Measurements from ENCODE around the gene ZNF12.

DNA sequence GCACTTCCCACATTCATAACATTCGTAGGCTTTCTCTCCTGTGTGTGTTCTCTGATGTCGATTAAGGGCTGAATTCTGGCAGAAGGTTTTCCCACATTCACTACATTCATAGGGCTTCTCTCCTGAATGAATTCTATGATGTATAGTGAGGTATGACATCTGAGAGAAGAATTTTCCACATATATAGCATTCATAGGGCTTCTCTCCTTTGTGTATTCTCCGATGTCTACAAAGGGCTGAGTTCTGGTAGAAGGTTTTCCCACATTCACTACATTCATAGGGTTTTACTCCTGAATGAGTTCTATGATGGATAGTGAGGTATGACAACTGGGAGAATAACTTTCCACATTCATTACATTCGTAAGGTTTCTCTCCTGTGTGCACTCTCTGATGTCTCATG lies 15.6 kb downstream of the ZNF12 start:
- no peak for TF ChIP-seq POLR2A (IDR thresholded peaks at IDR 0.05; ENCODE audit: low read depth, low read length)
- TF ChIP-seq POLR2AphosphoS5 (IDR thresholded peaks at IDR 0.05; ENCODE audit: low read depth, low read length) = peak; percentile 13; the same call in 1 of the 2 replicates
- no peak for TF ChIP-seq TAF1 (IDR thresholded peaks at IDR 0.05; ENCODE audit: low read depth, low read length)
- TF ChIP-seq POU2F2 (IDR thresholded peaks at IDR 0.05; ENCODE audit: low read depth, low read length) = no peak
